Testis (tissue), 3 donors: ENCODE data around the gene FBXW7. TPM values are rescaled to one million over a fixed set of nuclear protein-coding genes. Genes with fewer than 3 reads are reported as not detected.

Source experiments
- DNase-seq: peaks from one replicate; pipeline ENCODE4 v3.0.0-alpha.2; 2019
- H3K27ac ChIP-seq, 2 donors: fragments of 200-600 bp; sonication (generic); one replicate each; pipeline ENCODE4 v1.5.1; 2019
- H3K27me3 ChIP-seq: fragments of 200-600 bp; sonication (generic); one replicate; pipeline ENCODE4 v1.5.1; 2019
- H3K36me3 ChIP-seq: fragments of 200-600 bp; sonication (generic); one replicate; pipeline ENCODE4 v1.5.1; 2017; ENCODE audit warnings: low read depth; ENCODE audit errors: missing control alignments
- H3K4me1 ChIP-seq: fragments of 200-600 bp; sonication (generic); one replicate; pipeline ENCODE4 v1.5.1; 2019
- H3K4me3 ChIP-seq, 2 donors: fragments of 200-600 bp; sonication (generic); one replicate each; pipeline ENCODE4 v1.5.1; 2017 to 2019
- H3K9me3 ChIP-seq: fragments of 200-600 bp; sonication (generic); one replicate; pipeline ENCODE4 v1.5.1; 2017
- POLR2A ChIP-seq: fragments of 450-650 bp; IDR thresholded peaks from one replicate; pipeline ENCODE4 v1.6.1; 2017; ENCODE audit warnings: antibody characterized with exemption, mild to moderate bottlenecking, moderate library complexity
- WGBS, 2 donors: methylation state at CpG; one replicate each; pipeline ENCODE4 v1.1.5; 2018; 5-methylcytosine and 5-hydroxymethylcytosine counted together
- intact Hi-C: fragments of 100-400 bp; cut with DNase I; formaldehyde crosslinking; loops from one replicate; pipeline ENCODE4 v1.15.1; 2023; ENCODE audit warnings: low total_unique reads
- polyA plus RNA-seq: library from polyadenylated mRNA; stranded (reverse); fragments of 350-450 nt; fragmentation: Illumina TruSeq; extraction: RNeasy Lipid Tissue Mini Kit (QIAGEN cat#74804); gene quantifications from one replicate; pipeline ENCODE4 v1.2.3, GENCODE V29; 2014; ENCODE audit warnings: low read depth, low replicate concordance; ENCODE audit not compliant: insufficient read depth
- total RNA-seq, 2 donors: library from RNA; depleted of rRNA; stranded (reverse); fragments of >200 nt; gene quantifications; one replicate each; pipeline ENCODE4 v1.2.3, GENCODE V29; 2016
- TF ChIP-seq, protein P1 (sequence below), 3 experiments: fragments of 450-650 bp in 2 of 3; fragments of 200-600 bp in 1 of 3; sonication (generic) in 1 of 3; IDR thresholded peaks; one replicate each; pipeline ENCODE4 v1.5.1; 2016 to 2019; ENCODE audit warnings: antibody characterized with exemption in 3 of 3, mild to moderate bottlenecking in 2 of 3, moderate library complexity in 1 of 3

The FBXW7 gene
- total and polyA plus RNA-seq, 3 donors from 2014 or later: 44.8 to 68.5 (median 55.4) TPM

DNA sequence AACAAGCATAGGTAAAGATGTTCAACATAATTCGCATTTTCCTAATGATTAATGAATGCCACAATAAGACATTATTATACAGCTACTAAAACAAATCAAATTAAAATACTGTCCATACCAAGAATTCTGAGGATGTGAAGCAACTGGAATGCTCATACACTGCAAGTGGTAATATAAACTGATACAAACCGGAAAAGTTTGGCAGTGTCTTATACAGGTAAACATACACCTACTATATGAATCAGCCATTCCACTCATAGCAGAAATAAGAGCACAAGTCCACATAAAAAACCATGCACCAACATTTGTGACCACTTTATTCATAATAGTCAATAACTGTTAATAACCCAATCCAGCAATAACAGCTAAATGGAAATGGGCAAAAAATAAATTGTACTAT, 79.3 kb downstream of the FBXW7 start:
- H3K27ac ChIP-seq: no peak overlapping the region
- H3K4me3 ChIP-seq: no peak overlapping the region
- DNase-seq: no peak
- no peaks in the 10 kb centered on the region for H3K36me3 ChIP-seq
- no peaks in the 10 kb centered on the region for H3K27me3 ChIP-seq
- intact Hi-C loops: no loop called here
- no peaks in the 10 kb centered on the region for H3K4me1 ChIP-seq
- WGBS, 2 donors: 94 to 97% methylated on average over 2 of the region's 2 CpGs
- TF ChIP-seq, protein P1, sequence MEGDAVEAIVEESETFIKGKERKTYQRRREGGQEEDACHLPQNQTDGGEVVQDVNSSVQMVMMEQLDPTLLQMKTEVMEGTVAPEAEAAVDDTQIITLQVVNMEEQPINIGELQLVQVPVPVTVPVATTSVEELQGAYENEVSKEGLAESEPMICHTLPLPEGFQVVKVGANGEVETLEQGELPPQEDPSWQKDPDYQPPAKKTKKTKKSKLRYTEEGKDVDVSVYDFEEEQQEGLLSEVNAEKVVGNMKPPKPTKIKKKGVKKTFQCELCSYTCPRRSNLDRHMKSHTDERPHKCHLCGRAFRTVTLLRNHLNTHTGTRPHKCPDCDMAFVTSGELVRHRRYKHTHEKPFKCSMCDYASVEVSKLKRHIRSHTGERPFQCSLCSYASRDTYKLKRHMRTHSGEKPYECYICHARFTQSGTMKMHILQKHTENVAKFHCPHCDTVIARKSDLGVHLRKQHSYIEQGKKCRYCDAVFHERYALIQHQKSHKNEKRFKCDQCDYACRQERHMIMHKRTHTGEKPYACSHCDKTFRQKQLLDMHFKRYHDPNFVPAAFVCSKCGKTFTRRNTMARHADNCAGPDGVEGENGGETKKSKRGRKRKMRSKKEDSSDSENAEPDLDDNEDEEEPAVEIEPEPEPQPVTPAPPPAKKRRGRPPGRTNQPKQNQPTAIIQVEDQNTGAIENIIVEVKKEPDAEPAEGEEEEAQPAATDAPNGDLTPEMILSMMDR (IDR thresholded peaks at IDR 0.05): no peak
- no peak for TF ChIP-seq POLR2A
- H3K9me3 ChIP-seq: no peaks in the 10 kb centered on the region

DNA sequence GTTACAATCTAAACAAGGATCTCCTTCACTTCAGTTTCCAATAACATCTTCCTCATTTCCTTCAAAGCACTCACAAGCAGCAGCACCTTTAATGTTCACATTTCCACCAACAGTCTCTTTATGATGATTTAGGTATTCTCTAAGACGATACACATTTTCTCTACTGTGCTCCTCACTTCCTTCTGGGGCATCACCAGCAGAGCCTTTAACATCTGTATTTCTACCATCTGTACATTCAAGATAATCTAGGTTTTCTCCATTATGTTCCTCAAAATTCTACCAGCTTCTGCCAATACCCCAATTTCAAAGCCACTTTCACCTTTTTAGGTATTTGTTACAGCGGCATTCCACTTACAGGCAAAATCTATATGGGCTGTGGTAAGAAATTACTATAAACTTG, 80.6 kb downstream of the FBXW7 start:
- 91 to 92% methylated on average over 2 of the region's 2 CpGs for WGBS, 2 donors
- H3K4me3 ChIP-seq: no peak overlapping the region
- H3K9me3 ChIP-seq: no peaks in the 10 kb centered on the region
- no peaks in the 10 kb centered on the region for H3K27me3 ChIP-seq
- intact Hi-C loops: no loop called here
- no peak for DNase-seq
- no peak overlapping the region for H3K27ac ChIP-seq
- no peaks in the 10 kb centered on the region for H3K36me3 ChIP-seq
- no peak for TF ChIP-seq POLR2A
- no peaks in the 10 kb centered on the region for H3K4me1 ChIP-seq

DNA sequence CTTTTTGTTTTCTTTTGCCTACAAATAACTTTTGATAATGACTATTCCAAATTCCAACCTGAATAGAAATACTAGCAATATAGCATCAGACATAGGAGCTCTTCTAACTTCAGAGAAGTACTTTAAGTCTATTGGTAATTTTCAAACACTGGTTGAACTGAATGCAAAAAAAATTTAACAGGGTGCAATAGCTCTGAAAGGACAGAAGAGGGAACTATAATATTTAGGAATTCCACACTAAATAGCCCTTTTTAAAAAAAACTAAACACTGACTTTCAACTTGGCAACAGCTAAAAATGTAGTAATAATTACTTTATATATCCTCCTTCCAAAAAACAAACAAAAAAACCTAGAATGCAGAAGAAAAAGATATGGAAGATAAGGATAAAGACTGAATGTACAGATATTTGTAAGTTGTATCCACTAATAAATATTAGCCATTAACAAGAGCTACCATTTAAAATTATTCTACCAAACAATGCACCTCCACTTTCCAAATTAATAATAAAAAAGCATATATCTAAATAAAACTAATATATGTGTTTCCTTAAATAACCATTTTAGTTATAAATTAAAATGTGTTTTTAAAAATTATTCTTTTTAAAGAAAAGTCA, 81.4 kb downstream of the FBXW7 start:
- DNase-seq: no peak
- H3K4me1 ChIP-seq: no peaks in the 10 kb centered on the region
- H3K27ac ChIP-seq: no peak overlapping the region
- H3K27me3 ChIP-seq: no peaks in the 10 kb centered on the region
- no peaks in the 10 kb centered on the region for H3K9me3 ChIP-seq
- H3K36me3 ChIP-seq: no peaks in the 10 kb centered on the region
- intact Hi-C loops: no loop called here
- TF ChIP-seq, protein P1 (IDR thresholded peaks at IDR 0.05): peak in 2 of 3 experiments; percentile 8 to 54
- no peak for TF ChIP-seq POLR2A
- no peak overlapping the region for H3K4me3 ChIP-seq

DNA sequence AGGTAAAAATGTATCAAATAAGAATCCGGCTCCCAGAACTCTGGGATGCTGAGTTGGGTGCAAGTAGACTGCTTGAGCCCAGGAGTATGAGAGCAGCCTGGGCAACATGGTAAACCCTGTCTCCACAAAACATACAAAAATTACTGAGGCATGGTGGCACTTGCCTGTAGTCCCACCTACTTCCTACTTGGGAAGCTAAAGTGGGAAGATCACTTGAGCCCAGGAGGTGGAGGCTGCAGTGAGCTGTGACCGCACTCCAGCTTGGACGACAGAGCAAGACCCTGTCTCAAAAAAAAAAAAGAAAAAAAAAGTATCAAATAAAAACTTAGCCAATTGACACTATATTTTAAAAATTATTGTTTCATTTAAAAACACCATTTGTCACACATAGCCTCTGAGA, 84.4 kb downstream of the FBXW7 start:
- intact Hi-C loops: no loop called here
- TF ChIP-seq POLR2A: no peak
- TF ChIP-seq, protein P1 (IDR thresholded peaks at IDR 0.05): no peak
- H3K4me3 ChIP-seq: no peak overlapping the region
- WGBS, 2 donors: 74 to 86% methylated on average over 3 of the region's 3 CpGs
- H3K27me3 ChIP-seq: no peaks in the 10 kb centered on the region
- DNase-seq: no peak
- no peaks in the 10 kb centered on the region for H3K36me3 ChIP-seq
- H3K4me1 ChIP-seq: no peaks in the 10 kb centered on the region
- H3K9me3 ChIP-seq: no peaks in the 10 kb centered on the region
- no peak overlapping the region for H3K27ac ChIP-seq

DNA sequence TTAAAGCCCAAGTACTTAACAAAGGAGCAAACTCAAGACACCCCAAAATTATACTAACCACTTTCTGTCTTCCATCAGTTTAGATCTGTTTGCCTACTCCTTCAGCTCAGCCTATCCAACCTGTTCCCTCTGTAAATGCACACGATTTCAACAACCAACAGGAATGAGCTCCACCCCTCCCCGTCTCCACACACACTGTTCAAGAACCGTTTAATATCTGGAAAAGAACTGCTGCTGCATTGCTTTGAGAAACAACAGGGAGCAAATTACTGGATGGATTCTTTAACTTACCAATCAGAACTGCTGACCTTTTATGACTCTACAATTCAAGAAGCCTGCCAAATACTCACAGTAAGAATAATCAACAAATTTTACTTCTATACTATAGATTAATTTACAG, 87.0 kb downstream of the FBXW7 start:
- Histone ChIP-seq H3K4me3 (no peak overlapping the region), H3K4me1 (no peaks in the 10 kb centered on the region), H3K27me3 (no peaks in the 10 kb centered on the region), H3K36me3 (no peaks in the 10 kb centered on the region), H3K27ac (no peak overlapping the region), H3K9me3 (no peaks in the 10 kb centered on the region)
- intact Hi-C loops: no loop called here
- no peak for TF ChIP-seq POLR2A
- TF ChIP-seq, protein P1 (IDR thresholded peaks at IDR 0.05): no peak
- DNase-seq: no peak
- WGBS, 2 donors: 56 to 79% methylated on average over 3 of the region's 3 CpGs
